Gastroesophageal sphincter (tissue), 4 donors: Measurements from ENCODE around the gene IMP3. TPM values are rescaled to one million over a fixed set of nuclear protein-coding genes. Genes with fewer than 3 reads are reported as not detected.
"Not testable (repeated sequence)": the region's sequence is repeated elsewhere in the genome, so short reads cannot be mapped to it uniquely, and the experiment has no call there.

Experiments used
- ATAC-seq: fragments of 150-250 bp; one replicate; pipeline ENCODE4 v1.9.1; 2016; ENCODE audit warnings: mild to moderate bottlenecking, moderate library complexity
- H3K27ac ChIP-seq, 4 donors: fragments of 200-600 bp; sonication (generic) in 3 of 4; 1 replicate in 3 of 4; 2 replicates in 1 of 4; pipeline ENCODE4 v1.5.1; 2016 to 2019
- H3K27me3 ChIP-seq: fragments of 200-600 bp; sonication (generic); one replicate; pipeline ENCODE4 v1.5.1; 2019
- H3K36me3 ChIP-seq, 2 donors: fragments of 200-600 bp; sonication (generic); one replicate each; pipeline ENCODE4 v1.5.1; 2019; ENCODE audit warnings: control low read depth in 1 of 2
- H3K4me1 ChIP-seq, 3 donors: fragments of 200-600 bp; sonication (generic); 1 replicate in 2 of 3; 2 replicates in 1 of 3; pipeline ENCODE4 v1.5.1; 2016 to 2019; ENCODE audit warnings: control low read depth in 2 of 3
- H3K4me3 ChIP-seq, 2 donors: fragments of 200-600 bp; sonication (generic); one replicate each; pipeline ENCODE4 v1.5.1; 2019; ENCODE audit warnings: mild to moderate bottlenecking in 1 of 2, moderate library complexity in 1 of 2
- H3K9me3 ChIP-seq, 3 donors: fragments of 200-600 bp; sonication (generic); one replicate each; pipeline ENCODE4 v1.5.1; 2017 to 2019; ENCODE audit warnings: control low read depth in 2 of 3
- CTCF ChIP-seq, 4 experiments: fragments of 200-600 bp in 2 of 4; fragments of 450-650 bp in 2 of 4; sonication (generic) in 1 of 4; IDR thresholded peaks; one replicate each; pipeline ENCODE4 v1.5.1; 2017 to 2019; ENCODE audit warnings: antibody characterized with exemption in 4 of 4, mild to moderate bottlenecking in 2 of 4, moderate library complexity in 2 of 4
- EP300 ChIP-seq: sonication (generic); formaldehyde crosslinking; IDR thresholded peaks from one replicate; pipeline ENCODE4 v1.6.1; 2017; ENCODE audit warnings: antibody characterized with exemption, mild to moderate bottlenecking
- POLR2A ChIP-seq, 2 donors: fragments of 450-650 bp; IDR thresholded peaks; one replicate each; pipeline ENCODE4 v1.6.1; 2017; ENCODE audit warnings: antibody characterized with exemption in 2 of 2, mild to moderate bottlenecking in 2 of 2, moderate library complexity in 1 of 2
- POLR2AphosphoS5 ChIP-seq: sonication (generic); formaldehyde crosslinking; IDR thresholded peaks from one replicate; pipeline ENCODE4 v1.6.1; 2017; ENCODE audit warnings: antibody characterized with exemption
- WGBS, 2 donors: methylation state at CpG; one replicate each; pipeline ENCODE4 v1.1.5; 2018; ENCODE audit warnings: low coverage in 1 of 2; 5-methylcytosine and 5-hydroxymethylcytosine counted together
- total RNA-seq, 4 donors: library from RNA; depleted of rRNA; stranded (reverse); fragments of >200 nt; gene quantifications; one replicate each; pipeline ENCODE4 v1.1.0, GENCODE V29; 2016

IMP3 gene
- total RNA-seq, 4 donors from 2014 or later, result 72.8 to 94.9 (median 85.5) TPM

- no peak for ATAC-seq
- WGBS, 2 donors, result 70 to 75% methylated on average over 1 to 4 of the region's 4 CpGs
- H3K4me3 ChIP-seq, result peak overlapping the region in 1 of 2 donors; percentile 78
These were observed 2.6 kb downstream of the IMP3 start for GRCh38 chr15:75637245-75638009.

GRCh38 chr15:75636026-75636425 is 4.0 kb downstream of the IMP3 start:
- H3K4me3 ChIP-seq, result no peak overlapping the region
- no peaks in the 10 kb centered on the region for H3K9me3 ChIP-seq
- WGBS, 2 donors, result 84 to 94% methylated on average over 3 to 5 of the region's 6 CpGs
- peaks cover 0 to 6% of the 10 kb centered on the region in 2 donors for H3K36me3 ChIP-seq
- no peak overlapping the region for H3K27ac ChIP-seq
- no peaks in the 10 kb centered on the region for H3K27me3 ChIP-seq
- H3K4me1 ChIP-seq, result peaks cover 2 to 42% (median 16%) of the 10 kb centered on the region in 3 donors
- ATAC-seq, result no peak
- no peak for TF ChIP-seq POLR2A (IDR thresholded peaks at IDR 0.05)
- TF ChIP-seq POLR2AphosphoS5, result no peak
- TF ChIP-seq EP300, result no peak
- no peak for TF ChIP-seq CTCF (IDR thresholded peaks at IDR 0.05)

More at GRCh38 chr15:75637245-75638009, 2.6 kb downstream of the IMP3 start:
- H3K27me3 ChIP-seq, result no peaks in the 10 kb centered on the region
- peak overlapping the region in 3 of 4 donors; percentile 89 to 94 (median 93) for H3K27ac ChIP-seq
- TF ChIP-seq POLR2A (IDR thresholded peaks at IDR 0.05) (no peak), POLR2AphosphoS5 (no peak), EP300 (no peak), CTCF (IDR thresholded peaks at IDR 0.05) (no peak)
- H3K9me3 ChIP-seq, result no peaks in the 10 kb centered on the region
- peaks cover 2 to 45% (median 16%) of the 10 kb centered on the region in 3 donors for H3K4me1 ChIP-seq
- peaks cover 0 to 6% of the 10 kb centered on the region in 2 donors for H3K36me3 ChIP-seq

- WGBS, 2 donors, result 97 to 100% methylated on average over 2 to 6 of the region's 7 CpGs
- H3K27ac ChIP-seq, ATAC-seq: not testable (repeated sequence)
These were observed 6.1 kb downstream of the IMP3 start for GRCh38 chr15:75633922-75634321.

GRCh38 chr15:75631935-75632334 is 8.1 kb downstream of the IMP3 start:
- H3K27ac ChIP-seq, result no peak overlapping the region
- no peak overlapping the region for H3K4me3 ChIP-seq
- H3K4me1 ChIP-seq, result peaks cover 0 to 10% (median 2%) of the 10 kb centered on the region in 3 donors
- peaks cover 0 to 2% of the 10 kb centered on the region in 2 donors for H3K36me3 ChIP-seq
- H3K9me3 ChIP-seq, result no peaks in the 10 kb centered on the region
- TF ChIP-seq CTCF (IDR thresholded peaks at IDR 0.05), result no peak
- TF ChIP-seq EP300, result no peak
- no peak for TF ChIP-seq POLR2A (IDR thresholded peaks at IDR 0.05)
- no peak for TF ChIP-seq POLR2AphosphoS5
- H3K27me3 ChIP-seq, result no peaks in the 10 kb centered on the region
- no peak for ATAC-seq

More at GRCh38 chr15:75633922-75634321, 6.1 kb downstream of the IMP3 start:
- H3K27me3 ChIP-seq, H3K9me3 ChIP-seq, H3K36me3 ChIP-seq, H3K4me3 ChIP-seq: not testable (repeated sequence)
- peaks cover 2 to 30% (median 14%) of the 10 kb centered on the region in 3 donors for H3K4me1 ChIP-seq

GRCh38 chr15:75625542-75626347 is 14.3 kb downstream of the IMP3 start, which contains the start of gene SNUPN:
TSS of gene SNUPN (minus strand) at chr15:75625725. CDS start at chr15:75621051, 4,674 bp downstream.
- 0% methylated on average over 7 of the region's 47 CpGs for whole genome bisulfite sequencing, 2 donors
- H3K36me3 ChIP-seq, result peaks cover 0 to 1% of the 10 kb centered on the region in 2 donors
- TF ChIP-seq POLR2A (IDR thresholded peaks at IDR 0.05) (peak in 1 of 2 donors; percentile 40), POLR2AphosphoS5 (peak; percentile 70), CTCF (IDR thresholded peaks at IDR 0.05) (peak in 1 of 4 experiments; percentile 13), EP300 (no peak)
- peak within 1 kb of the TSS; percentile 93 to 97 (median 94) for H3K27ac ChIP-seq
- no peaks in the 10 kb centered on the region for H3K27me3 ChIP-seq
- H3K4me3 ChIP-seq, result peak within 1 kb of the TSS; percentile 93 to 96
- no peaks in the 10 kb centered on the region for H3K9me3 ChIP-seq
- ATAC-seq, result peak; percentile 94
- peaks cover 0 to 39% (median 4%) of the 10 kb centered on the region in 3 donors for H3K4me1 ChIP-seq
